ENCODE data around the gene CYBC1. TPM values are rescaled to one million over a fixed set of nuclear protein-coding genes. Genes with fewer than 3 reads are reported as not detected.
"Not testable (repeated sequence)": the region's sequence is repeated elsewhere in the genome, so short reads cannot be mapped to it uniquely, and the experiment has no call there.

Gene CYBC1
- total RNA-seq, 1 donor from 2014 or later = 268 TPM

DNA sequence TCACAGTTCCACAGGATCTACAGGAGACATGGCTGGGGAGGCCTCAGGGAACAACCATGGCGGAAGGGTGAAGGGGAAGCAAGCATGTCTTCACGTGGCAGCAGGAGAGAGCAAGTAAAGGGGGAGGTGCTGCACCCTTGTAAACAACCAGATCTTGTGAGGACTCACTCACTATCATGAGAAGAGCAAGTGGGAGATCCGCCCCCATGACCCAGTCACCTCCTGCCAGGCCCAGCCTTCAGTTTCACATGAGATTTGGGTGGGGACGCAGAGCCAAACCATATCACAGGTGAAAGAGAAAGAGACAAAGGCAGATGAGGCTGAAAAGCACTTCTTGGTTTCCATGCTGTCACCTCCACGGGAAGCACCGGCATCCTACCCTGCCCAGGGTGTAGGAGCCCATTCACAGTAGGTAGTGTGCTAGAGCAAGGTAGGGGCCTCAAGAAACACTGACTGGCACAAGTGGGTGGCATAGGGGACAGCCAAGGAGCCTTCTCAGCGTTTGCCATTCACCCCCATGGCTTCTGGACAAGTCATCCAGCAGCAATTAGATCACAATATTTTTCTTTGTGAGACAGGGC, 14.6 kb upstream of the CYBC1 start:
- DNase-seq = peak; percentile 75

DNA sequence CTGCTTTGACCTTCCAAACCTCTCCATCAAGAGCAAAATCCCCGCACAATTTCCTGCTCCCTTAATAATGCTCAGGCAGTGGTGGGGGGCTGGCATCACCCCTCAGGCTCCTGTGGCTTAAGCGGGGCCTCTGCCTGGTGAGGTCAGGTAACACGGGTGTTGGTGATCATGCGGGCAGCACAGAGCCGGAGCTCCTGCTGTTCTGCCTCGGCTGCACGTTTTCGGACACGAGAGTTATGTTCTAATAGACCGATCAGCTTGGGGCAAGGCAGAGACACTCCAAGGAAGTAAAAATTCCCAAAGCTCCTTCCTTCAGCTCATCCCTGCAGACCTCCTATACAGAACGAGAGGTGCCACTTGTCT, 14.0 kb upstream of the CYBC1 start:
- DNase-seq = no peak
- Mint-ChIP-seq H3K4me1 (peaks cover 47% of the 10 kb centered on the region), H3K27me3 (no peaks in the 10 kb centered on the region), H3K9me3 (no peaks in the 10 kb centered on the region), H3K4me3 (no peak overlapping the region), H3K36me3 (ENCODE audit: low read depth) (peaks cover 71% of the 10 kb centered on the region), H3K27ac (peak overlapping the region; percentile 43)
- intact Hi-C loops (cut with micrococcal nuclease) = no loop called here

More for the DNA sequence above, 14.6 kb upstream of the CYBC1 start:
- Mint-ChIP-seq H3K27ac (peak overlapping the region; percentile 43), H3K4me3 (no peak overlapping the region), H3K9me3 (no peaks in the 10 kb centered on the region), H3K36me3 (ENCODE audit: low read depth) (peaks cover 71% of the 10 kb centered on the region), H3K4me1 (peaks cover 45% of the 10 kb centered on the region), H3K27me3 (no peaks in the 10 kb centered on the region)
- intact Hi-C loops (cut with micrococcal nuclease) = no loop called here

DNA sequence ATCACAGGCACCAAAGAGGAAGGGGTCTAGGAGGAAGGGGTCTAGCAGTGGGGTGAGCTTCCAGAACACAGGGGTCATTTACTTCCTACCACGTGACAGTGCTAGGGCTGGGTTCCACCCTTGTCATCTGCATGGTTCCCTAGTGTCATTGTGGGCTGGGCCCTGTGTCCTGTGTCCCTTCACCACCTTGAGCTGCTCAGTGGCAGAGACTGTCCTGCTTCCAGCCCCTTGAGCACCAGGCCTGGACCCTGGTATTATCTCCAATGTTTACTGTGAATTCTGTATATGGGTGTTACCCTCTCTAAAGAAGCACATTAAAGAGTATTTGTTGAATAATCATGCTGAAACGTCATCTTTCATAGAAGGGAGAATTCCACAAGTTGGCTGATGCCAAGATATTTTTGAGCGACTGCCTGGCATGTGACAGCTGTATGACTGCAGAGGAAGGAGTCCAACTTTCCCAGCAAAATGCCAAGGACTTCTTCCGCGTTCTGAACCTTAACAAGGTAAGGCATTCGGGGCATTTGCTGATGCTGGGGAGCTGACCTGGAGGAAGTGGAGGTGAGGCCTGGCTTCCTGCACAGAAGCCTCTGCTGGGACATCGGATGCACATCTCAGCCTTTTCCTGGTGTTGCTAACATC, 13.5 kb upstream of the CYBC1 start:
- peaks cover 70% of the 10 kb centered on the region for H3K36me3 Mint-ChIP-seq (ENCODE audit: low read depth)
- peak overlapping the region; percentile 37 for H3K27ac Mint-ChIP-seq
- no peak overlapping the region for H3K4me3 Mint-ChIP-seq
- intact Hi-C loops (cut with micrococcal nuclease) = no loop called here
- no peak for DNase-seq
- no peaks in the 10 kb centered on the region for H3K27me3 Mint-ChIP-seq
- H3K9me3 Mint-ChIP-seq = no peaks in the 10 kb centered on the region
- H3K4me1 Mint-ChIP-seq = peaks cover 47% of the 10 kb centered on the region

DNA sequence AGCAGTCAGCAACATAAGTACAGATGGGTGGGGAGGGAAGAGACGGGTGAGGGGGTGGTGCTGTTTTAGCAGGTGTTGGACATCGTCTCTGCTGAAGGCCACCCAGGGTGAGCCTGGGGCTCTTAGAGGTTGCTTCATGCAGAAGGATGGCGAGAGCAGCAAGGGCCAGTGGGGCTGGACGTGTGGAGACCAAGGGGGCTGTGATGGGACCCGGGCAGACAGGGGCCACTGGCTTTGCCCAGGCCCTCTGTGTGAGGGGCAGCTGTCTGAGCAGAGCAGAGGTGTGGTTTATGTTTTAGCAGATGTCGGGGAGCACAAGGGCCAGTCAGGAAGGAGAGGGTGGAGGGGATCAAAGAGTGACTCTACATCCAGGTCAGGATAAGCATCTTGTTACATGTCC, 12.8 kb upstream of the CYBC1 start:
- DNase-seq = no peak
- intact Hi-C loops (cut with micrococcal nuclease) = no loop called here
- H3K27me3 Mint-ChIP-seq = no peaks in the 10 kb centered on the region
- peaks cover 63% of the 10 kb centered on the region for H3K36me3 Mint-ChIP-seq (ENCODE audit: low read depth)
- H3K4me3 Mint-ChIP-seq = no peak overlapping the region
- H3K4me1 Mint-ChIP-seq = peaks cover 43% of the 10 kb centered on the region
- peak overlapping the region; percentile 37 for H3K27ac Mint-ChIP-seq
- H3K9me3 Mint-ChIP-seq = no peaks in the 10 kb centered on the region

DNA sequence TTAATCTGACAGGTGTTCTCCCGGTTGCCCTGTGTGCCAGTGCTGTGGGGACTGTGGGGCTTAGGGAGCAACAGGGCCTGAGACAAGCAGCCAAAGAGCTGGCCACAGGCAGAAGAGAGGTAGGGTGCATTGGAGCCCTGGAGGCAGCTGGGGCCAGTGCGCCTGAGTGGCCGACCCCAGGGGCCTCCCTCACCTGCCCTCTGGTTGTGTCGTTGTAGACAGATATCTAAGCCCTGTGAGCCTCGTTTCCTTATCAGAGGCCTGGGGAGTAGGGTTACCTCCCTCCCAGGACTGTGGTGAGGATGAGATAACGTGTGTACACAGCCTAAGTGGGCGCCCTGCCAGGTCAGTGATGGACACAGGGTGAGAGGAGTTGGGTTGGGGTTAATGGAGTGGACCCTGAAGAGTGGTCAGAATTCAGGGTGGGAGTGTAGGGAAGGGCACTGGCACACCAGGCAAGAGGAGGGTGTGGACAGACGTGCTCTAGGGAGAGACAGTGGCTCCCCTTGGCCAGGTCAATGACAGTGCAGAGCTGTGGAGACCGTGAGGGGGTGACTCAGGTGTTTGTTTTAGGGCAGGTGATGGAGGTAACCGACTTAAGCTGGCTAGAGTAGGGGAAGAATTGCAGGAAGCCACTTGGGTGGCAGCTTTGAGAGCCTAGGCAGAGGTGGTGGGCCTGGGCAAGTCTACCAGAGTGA, 11.4 kb upstream of the CYBC1 start:
- no peaks in the 10 kb centered on the region for H3K27me3 Mint-ChIP-seq
- peaks cover 65% of the 10 kb centered on the region for H3K36me3 Mint-ChIP-seq (ENCODE audit: low read depth)
- no peak for DNase-seq
- H3K27ac Mint-ChIP-seq = peak overlapping the region; percentile 62
- H3K4me3 Mint-ChIP-seq = peak overlapping the region; percentile 29
- H3K9me3 Mint-ChIP-seq = no peaks in the 10 kb centered on the region
- peaks cover 54% of the 10 kb centered on the region for H3K4me1 Mint-ChIP-seq
- intact Hi-C loops (cut with micrococcal nuclease) = no loop called here

DNA sequence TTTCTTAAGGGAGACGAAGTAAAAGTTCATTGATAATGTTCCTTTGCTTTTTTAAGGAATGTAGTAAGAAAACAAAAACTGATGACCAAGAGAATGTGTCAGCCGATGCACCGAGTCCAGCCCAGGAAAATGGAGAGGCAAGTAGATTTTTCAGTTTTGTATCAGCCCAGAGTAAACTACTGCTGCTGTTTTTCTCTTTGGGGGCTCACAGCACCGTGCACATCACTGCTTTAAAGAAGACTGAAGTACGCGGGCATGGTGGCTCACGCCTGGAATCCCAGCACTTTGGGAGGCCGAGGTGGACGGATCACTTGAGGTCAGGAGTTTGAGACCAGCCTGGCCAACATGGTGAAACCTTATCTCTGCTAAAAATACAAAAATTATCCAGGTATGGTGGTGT, 9.4 kb upstream of the CYBC1 start:
- not testable (repeated sequence) for H3K9me3 Mint-ChIP-seq, H3K27me3 Mint-ChIP-seq, H3K27ac Mint-ChIP-seq, DNase-seq
- intact Hi-C loops (cut with micrococcal nuclease) = loop anchor here (2.0 to 10.0 kb wide), 5 partner anchors 35 to 295 kb away; partner anchors contain the start of genes FOXK2 and TBCD
- Mint-ChIP-seq H3K4me1 (peaks cover 52% of the 10 kb centered on the region), H3K36me3 (ENCODE audit: low read depth) (peaks cover 52% of the 10 kb centered on the region), H3K4me3 (peak overlapping the region; percentile 34)

DNA sequence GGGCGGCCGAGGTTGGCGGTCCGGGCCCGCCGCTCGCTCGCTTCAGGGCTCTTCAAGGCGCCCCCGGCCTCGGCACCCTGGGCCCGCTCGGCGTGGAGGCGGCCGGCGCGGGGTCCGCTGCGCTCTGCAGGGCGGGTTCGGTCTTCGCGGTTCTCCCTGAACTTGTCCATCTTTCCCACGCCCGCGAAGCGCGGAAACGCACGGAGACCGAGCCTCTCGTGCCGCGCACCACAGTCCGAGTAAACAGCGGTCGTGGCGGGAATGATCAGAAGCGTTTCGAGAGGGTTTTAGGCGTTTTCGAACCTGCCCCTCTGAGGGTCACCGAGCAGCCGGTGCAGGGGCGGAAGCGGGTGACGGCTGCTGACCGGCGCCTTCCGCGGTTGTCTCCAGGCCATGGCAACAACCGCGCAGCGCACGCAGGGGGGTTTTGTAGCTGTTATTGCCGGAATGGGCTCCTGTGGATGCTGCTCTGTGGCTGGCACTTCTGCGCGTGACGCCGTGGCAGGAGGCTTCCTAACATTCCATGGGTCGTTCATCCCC, 8.4 kb upstream of the CYBC1 start:
- Mint-ChIP-seq H3K27me3 (no peaks in the 10 kb centered on the region), H3K4me1 (peaks cover 44% of the 10 kb centered on the region), H3K36me3 (ENCODE audit: low read depth) (peaks cover 46% of the 10 kb centered on the region), H3K4me3 (peak overlapping the region; percentile 93), H3K9me3 (no peaks in the 10 kb centered on the region), H3K27ac (peak overlapping the region; percentile 88)
- intact Hi-C loops (cut with micrococcal nuclease) = loop anchor here (1.0 to 10.0 kb wide), 6 partner anchors 9 to 296 kb away; partner anchors contain the start of genes CYBC1, FOXK2 and TBCD
- DNase-seq = no peak

DNA sequence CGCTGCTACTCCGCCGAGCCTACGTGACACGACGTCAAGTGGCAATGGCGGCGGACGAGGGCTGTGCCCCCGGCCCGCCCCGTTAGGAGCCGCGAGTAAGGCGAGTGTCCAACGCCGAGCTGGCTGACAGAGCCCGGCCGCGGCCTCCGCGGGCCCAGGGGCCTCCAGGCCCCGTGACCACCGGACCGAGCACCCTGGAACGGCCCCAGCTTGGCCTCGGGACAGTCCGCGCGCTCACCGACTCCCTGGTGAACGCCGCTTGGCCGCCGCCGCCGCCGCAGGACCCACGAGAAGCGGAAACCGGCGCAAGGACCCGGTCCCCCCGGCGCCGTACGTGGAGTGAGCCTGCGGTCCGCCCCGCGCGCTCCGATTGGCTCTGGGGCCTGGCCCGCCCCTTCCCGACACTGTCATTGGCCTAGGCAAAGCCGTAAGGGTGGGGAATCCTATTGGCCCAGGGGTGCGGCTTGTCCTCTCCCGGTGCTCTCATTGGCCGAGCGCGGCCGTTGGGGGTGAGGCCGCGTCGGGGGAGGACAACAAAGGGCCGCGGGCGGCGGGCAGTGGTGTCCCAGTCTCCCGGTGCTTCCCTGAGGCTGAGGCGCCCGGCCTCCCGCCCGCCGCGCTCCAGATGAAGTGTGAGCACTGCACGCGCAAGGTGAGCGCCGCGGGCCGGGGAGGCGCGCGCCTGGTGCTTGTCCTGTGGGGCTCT, 7.8 kb upstream of the CYBC1 start, which contains the start of gene NARF:
Gene NARF, plus strand, starts transcription at position 563 of the 706 bp plus-strand sequence. Its CDS starts 63 bp downstream, at position 626.
- H3K4me3 Mint-ChIP-seq = peak within 1 kb of the TSS; percentile 93
- intact Hi-C loops (cut with micrococcal nuclease) = loop anchor here (1.0 to 10.0 kb wide), 6 partner anchors 8 to 296 kb away; partner anchors contain the start of genes CYBC1, FOXK2 and TBCD
- peak; percentile 99 for DNase-seq
- H3K36me3 Mint-ChIP-seq (ENCODE audit: low read depth) = peaks cover 40% of the 10 kb centered on the region
- no peaks in the 10 kb centered on the region for H3K9me3 Mint-ChIP-seq
- peak within 1 kb of the TSS; percentile 98 for H3K27ac Mint-ChIP-seq
- H3K4me1 Mint-ChIP-seq = peaks cover 38% of the 10 kb centered on the region
- H3K27me3 Mint-ChIP-seq = no peaks in the 10 kb centered on the region

DNA sequence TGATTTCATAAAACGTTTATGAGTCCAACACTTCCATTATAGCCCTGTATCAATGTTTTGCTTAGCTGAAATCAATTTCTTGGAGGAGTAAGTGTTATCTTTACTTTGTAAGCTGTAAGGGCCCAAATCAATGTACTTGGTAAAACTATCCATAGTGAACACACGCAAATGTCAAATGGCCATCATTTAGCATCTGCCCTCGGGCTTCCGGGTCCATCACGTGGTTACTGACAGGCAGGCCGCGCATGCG, 7.3 kb upstream of the CYBC1 start:
- Mint-ChIP-seq H3K4me1 (peaks cover 36% of the 10 kb centered on the region), H3K27me3 (no peaks in the 10 kb centered on the region), H3K4me3 (peak overlapping the region; percentile 93), H3K36me3 (ENCODE audit: low read depth) (peaks cover 36% of the 10 kb centered on the region), H3K27ac (peak overlapping the region; percentile 98), H3K9me3 (no peaks in the 10 kb centered on the region)
- no peak for DNase-seq
- intact Hi-C loops (cut with micrococcal nuclease) = loop anchor here (1.0 to 10.0 kb wide), 6 partner anchors 8 to 297 kb away; partner anchors contain the start of genes CYBC1, FOXK2 and TBCD

DNA sequence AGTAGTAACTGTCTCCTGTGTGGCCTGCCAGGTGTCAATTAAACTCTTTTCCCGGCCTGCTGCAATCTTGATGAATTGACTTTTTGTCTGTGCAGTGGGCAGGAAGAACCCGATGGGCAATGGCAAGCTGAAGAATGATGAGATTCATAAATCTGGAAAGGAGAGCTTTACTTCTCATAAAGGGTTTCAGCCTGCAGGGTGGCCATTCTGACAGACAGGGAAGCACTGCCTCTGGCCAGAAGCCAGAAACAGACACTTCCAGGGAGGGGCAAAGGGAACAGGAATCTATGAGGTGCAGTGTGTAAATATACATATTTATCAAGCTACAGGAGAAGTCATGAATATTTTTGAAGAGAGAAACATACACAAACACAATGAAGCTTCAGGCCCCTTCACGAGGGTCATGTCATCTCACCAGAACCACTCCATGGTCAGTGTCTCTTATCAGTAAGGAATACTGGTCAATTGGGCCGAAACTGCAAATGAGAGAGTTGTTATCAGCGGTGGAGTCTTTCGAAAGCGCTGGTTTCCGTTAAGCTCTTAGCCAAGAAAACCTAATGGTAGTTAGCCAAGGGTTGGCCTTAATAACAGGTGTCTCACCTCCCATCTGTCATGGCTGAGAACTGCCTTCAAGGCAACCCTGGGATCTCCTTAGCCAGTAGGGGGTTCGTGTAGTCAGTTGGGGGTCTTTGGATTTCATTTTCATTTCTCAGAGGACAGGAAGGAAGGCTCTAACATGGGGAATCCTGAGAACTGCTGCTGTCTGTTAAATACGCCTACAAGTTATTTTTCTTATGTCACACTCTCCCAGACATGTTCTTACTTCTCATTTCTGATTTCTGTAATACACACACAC, 6.7 kb upstream of the CYBC1 start:
- Mint-ChIP-seq H3K9me3 (no peaks in the 10 kb centered on the region), H3K4me1 (peaks cover 33% of the 10 kb centered on the region), H3K4me3 (peak overlapping the region; percentile 93)

DNA sequence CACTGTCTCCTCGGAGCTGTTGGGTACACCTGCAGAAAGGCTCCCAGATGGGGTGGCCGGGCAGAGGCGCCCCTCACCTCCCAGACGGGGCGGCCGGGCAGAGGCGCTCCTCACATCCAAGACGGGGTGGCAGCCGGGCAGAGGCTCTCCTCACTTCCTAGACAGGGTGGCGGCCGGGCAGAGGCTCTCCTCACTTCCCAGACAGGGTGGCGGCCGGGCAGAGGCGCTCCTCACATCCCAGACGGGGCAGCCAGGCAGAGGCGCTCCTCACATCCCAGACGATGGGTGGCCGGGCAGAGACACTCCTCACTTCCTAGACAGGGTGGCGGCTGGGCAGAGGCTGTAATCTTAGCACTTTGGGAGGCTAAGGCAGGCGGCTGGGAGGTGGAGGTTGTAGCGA, 3.2 kb upstream of the CYBC1 start:
- Mint-ChIP-seq H3K36me3 (ENCODE audit: low read depth) (peaks cover 20% of the 10 kb centered on the region), H3K4me1 (peaks cover 33% of the 10 kb centered on the region)
- not testable (repeated sequence) for H3K27me3 Mint-ChIP-seq, DNase-seq, H3K4me3 Mint-ChIP-seq, H3K9me3 Mint-ChIP-seq, H3K27ac Mint-ChIP-seq
- intact Hi-C loops (cut with micrococcal nuclease) = loop anchor here (5.0 to 10.0 kb wide), 3 partner anchors 194 to 301 kb away; partner anchors contain the start of genes TBCD and WDR45B

More for the DNA sequence above, 6.7 kb upstream of the CYBC1 start:
- Mint-ChIP-seq H3K27me3 (no peaks in the 10 kb centered on the region), H3K27ac (peak overlapping the region; percentile 98), H3K36me3 (ENCODE audit: low read depth) (peaks cover 33% of the 10 kb centered on the region)
- intact Hi-C loops (cut with micrococcal nuclease) = loop anchor here (10.0 kb wide), 2 partner anchors 222 to 298 kb away; partner anchors contain the start of gene TBCD
- DNase-seq = no peak

DNA sequence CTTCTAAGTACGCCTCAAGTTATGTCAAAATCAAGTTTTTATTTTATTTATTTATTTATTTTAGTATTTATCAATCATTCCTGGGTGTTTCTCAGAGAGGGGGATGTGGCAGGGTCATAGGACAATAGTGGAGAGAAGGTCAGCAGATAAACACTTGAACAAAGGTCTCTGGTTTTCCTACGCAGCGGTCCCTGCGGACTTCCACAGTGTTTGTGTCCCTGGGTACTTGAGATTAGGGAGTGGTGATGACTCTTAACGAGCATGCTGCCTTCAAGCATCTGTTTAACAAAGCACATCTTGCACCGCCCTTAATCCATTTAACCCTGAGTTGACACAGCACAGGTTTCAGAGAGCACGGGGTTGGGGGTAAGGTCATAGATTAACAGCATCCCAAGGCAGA, 2.6 kb upstream of the CYBC1 start:
- not testable (repeated sequence) for H3K9me3 Mint-ChIP-seq, H3K4me3 Mint-ChIP-seq, H3K27me3 Mint-ChIP-seq, DNase-seq
- H3K4me1 Mint-ChIP-seq = peaks cover 33% of the 10 kb centered on the region
- intact Hi-C loops (cut with micrococcal nuclease) = loop anchor here (5.0 to 10.0 kb wide), 3 partner anchors 194 to 302 kb away; partner anchors contain the start of genes TBCD and WDR45B
- H3K36me3 Mint-ChIP-seq (ENCODE audit: low read depth) = peaks cover 20% of the 10 kb centered on the region
- peak overlapping the region; percentile 48 for H3K27ac Mint-ChIP-seq

All from activated CD4-positive, alpha-beta T cell treated with anti-CD3 and anti-CD28 coated beads, Interleukin-2, amount 10 ng/mL, durations not matched to agents 24 days and 14 days (primary cell).